Measurements from ENCODE around the gene AQP6.

Gene AQP6

DNA sequence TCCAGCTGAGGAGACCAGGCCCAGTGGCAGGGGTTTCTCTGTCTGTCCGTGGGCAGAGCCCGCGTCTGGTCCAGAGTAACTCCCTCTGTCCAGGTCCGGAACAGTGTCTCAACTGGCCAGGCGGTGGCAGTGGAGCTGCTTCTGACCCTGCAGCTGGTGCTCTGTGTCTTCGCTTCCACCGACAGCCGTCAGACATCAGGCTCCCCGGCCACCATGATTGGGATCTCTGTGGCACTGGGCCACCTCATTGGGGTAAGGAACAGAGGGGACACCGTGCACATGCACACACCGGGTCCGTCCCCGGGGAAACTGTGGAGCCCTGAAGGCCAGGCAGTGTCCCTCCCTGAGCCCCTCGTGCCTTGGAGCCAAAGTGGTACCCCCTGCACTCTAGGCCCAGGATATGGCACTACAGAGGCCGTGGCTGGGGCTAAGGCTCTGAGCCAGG is 1.5 kb downstream of the AQP6 start:
- TF ChIP-seq, protein P1, sequence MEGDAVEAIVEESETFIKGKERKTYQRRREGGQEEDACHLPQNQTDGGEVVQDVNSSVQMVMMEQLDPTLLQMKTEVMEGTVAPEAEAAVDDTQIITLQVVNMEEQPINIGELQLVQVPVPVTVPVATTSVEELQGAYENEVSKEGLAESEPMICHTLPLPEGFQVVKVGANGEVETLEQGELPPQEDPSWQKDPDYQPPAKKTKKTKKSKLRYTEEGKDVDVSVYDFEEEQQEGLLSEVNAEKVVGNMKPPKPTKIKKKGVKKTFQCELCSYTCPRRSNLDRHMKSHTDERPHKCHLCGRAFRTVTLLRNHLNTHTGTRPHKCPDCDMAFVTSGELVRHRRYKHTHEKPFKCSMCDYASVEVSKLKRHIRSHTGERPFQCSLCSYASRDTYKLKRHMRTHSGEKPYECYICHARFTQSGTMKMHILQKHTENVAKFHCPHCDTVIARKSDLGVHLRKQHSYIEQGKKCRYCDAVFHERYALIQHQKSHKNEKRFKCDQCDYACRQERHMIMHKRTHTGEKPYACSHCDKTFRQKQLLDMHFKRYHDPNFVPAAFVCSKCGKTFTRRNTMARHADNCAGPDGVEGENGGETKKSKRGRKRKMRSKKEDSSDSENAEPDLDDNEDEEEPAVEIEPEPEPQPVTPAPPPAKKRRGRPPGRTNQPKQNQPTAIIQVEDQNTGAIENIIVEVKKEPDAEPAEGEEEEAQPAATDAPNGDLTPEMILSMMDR (IDR thresholded peaks at IDR 0.05; ENCODE audit: control extremely low read depth, extremely low read depth, low read depth, missing control alignments) = no peak
- CTCF ChIA-PET = interaction anchor here (1.2 to 2.8 kb wide), 2 partner anchors 28 to 96 kb away, joined by 8 to 9 read pairs; no protein-coding TSS in a partner anchor
- no peak for DNase-seq (ENCODE audit: extremely low spot score)
- POLR2A ChIA-PET = interaction anchor here (0.5 kb wide), 1 partner anchor 714 kb away, joined by 3 read pairs; no protein-coding TSS in a partner anchor

DNA sequence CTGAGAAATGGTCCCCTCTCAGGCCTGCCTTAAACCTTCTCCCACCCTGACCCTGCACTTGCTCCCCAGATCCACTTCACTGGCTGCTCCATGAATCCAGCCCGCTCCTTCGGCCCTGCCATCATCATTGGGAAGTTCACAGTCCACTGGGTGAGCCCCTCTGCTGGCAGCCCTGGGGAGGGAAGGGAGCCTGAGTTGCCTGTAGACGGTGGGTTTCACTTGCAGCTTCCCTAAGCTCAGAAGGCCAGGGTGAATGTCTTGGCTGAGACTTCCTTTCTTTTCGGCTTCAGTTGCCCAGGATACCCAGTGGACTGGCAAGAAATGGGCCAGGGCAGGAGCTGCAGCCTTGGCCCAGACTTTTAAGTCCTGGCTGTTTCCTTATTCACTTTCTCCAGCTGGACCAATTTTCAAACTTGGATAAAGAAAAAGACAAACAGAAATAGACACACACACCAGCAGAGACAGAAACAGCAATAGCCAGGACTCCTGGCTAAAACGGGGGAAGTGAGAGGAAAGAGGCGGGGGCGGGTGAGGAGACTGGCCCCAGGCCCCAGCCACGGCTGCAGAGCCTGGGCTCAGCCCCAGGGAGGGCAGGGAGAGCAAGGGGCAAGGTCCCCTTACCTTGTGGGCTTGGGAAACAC is 2.0 kb downstream of the AQP6 start:
- no peak for DNase-seq (ENCODE audit: extremely low spot score)
- TF ChIP-seq, protein P1 (IDR thresholded peaks at IDR 0.05; ENCODE audit: control extremely low read depth, extremely low read depth, low read depth, missing control alignments) = no peak
- POLR2A ChIA-PET = no interaction called here
- CTCF ChIA-PET = interaction anchor here (1.2 to 2.8 kb wide), 4 partner anchors 16 to 96 kb away, joined by 3 to 9 read pairs (median 8); no protein-coding TSS in a partner anchor

GRCh38 chr12:49975318-49975761 is 2.6 kb downstream of the AQP6 start:
- CTCF ChIA-PET = interaction anchor here (1.2 to 13.0 kb wide), 5 partner anchors 8 to 95 kb away, joined by 3 to 193 read pairs (median 8); no protein-coding TSS in a partner anchor
- TF ChIP-seq, protein P1 (IDR thresholded peaks at IDR 0.05; ENCODE audit: control extremely low read depth, extremely low read depth, low read depth, missing control alignments) = no peak
- POLR2A ChIA-PET = no interaction called here

GRCh38 chr12:49976557-49976956 is 3.8 kb downstream of the AQP6 start:
- no peak for DNase-seq (ENCODE audit: extremely low spot score)
- CTCF ChIA-PET = interaction anchor here (0.7 to 13.0 kb wide), 4 partner anchors 10 to 79 kb away, joined by 3 to 193 read pairs (median 6); no protein-coding TSS in a partner anchor
- POLR2A ChIA-PET = no interaction called here
- TF ChIP-seq, protein P1 (IDR thresholded peaks at IDR 0.05; ENCODE audit: control extremely low read depth, extremely low read depth, low read depth, missing control alignments) = no peak

More at GRCh38 chr12:49975318-49975761, 2.6 kb downstream of the AQP6 start:
- DNase-seq (ENCODE audit: extremely low spot score) = no peak

DNA sequence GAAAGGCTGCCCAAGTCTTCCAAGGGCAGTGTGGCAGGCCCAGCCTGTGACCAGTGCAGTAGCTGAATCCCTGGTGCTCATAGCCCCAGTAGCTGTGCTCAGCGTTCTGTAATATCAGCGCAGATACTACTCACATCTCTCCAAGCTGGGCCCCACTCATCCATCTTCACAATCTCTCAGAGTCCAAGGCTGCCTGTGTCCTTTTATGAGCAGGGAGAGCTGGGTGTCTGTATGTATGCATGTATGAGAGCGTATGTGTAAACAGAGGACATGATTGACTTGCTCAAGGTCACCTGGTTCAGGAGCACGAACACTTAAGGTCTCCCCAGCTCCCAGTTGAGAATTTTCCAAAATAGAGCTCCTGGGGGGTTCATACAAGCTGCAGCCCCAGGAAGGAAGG is 5.4 kb downstream of the AQP6 start:
- TF ChIP-seq, protein P1 (IDR thresholded peaks at IDR 0.05; ENCODE audit: control extremely low read depth, extremely low read depth, low read depth, missing control alignments) = no peak
- ChIA-PET CTCF (interaction anchor here (0.8 to 13.0 kb wide), 8 partner anchors 11 to 111 kb away, joined by 3 to 193 read pairs (median 6); no protein-coding TSS in a partner anchor), POLR2A (no interaction called here)
- no peak for DNase-seq (ENCODE audit: extremely low spot score)

DNA sequence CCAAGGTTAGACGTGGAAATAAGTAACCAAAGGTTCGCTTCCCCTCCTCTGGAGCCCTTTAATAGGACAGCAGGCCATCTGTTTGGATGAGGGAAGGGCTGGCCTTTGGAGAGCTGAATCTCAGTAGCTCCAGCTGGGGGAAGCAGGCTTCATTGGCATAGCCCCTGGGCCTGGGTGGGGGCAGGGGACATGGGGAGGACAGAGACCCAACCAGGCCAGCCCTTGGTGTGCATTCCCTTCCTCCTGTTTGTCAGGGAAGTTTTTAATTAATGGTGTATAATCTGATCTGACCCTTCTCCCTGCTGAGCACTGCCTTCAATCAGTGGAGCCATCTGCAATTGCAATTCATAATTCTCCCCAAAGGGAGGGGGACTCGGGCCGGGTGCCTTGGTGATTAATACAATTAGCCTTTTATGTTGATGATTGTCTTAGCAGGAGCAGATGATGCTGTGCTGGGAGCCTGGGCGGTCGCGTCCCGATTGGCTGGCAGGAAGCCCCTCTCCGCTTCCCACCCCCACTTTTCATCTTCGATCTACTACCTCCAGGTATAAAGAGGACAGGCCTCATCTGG is 6.4 kb downstream of the AQP6 start:
- TF ChIP-seq, protein P1 (IDR thresholded peaks at IDR 0.05; ENCODE audit: control extremely low read depth, extremely low read depth, low read depth, missing control alignments) = no peak
- ChIA-PET POLR2A (no interaction called here), CTCF (interaction anchor here (1.2 to 13.0 kb wide), 7 partner anchors 12 to 112 kb away, joined by 4 to 193 read pairs (median 10); no protein-coding TSS in a partner anchor)
- no peak for DNase-seq (ENCODE audit: extremely low spot score)
